Measurements from ENCODE around the gene UPB1.
A peak's percentile ranks its signal among the peaks of the same experiment; 100 is the strongest.

The UPB1 gene

GRCh38 chr22:24494528-24495364 lies at the start of gene UPB1:
Gene UPB1, plus strand, starts transcription at chr22:24495332. Its CDS starts 72 bp downstream, at chr22:24495404.
- peak; percentile 41 for ATAC-seq
- Mint-ChIP-seq H3K27me3 (peaks cover 21% of the 10 kb centered on the region), H3K9me3 (no peaks in the 10 kb centered on the region)

GRCh38 chr22:24445481-24446259 lies 49.5 kb upstream of the UPB1 start:
- Mint-ChIP-seq H3K9me3 (no peaks in the 10 kb centered on the region), H3K36me3 (peaks cover 29% of the 10 kb centered on the region), H3K4me3 (no peak overlapping the region), H3K27ac (peak overlapping the region; percentile 26), H3K4me1 (peaks cover 55% of the 10 kb centered on the region), H3K27me3 (no peaks in the 10 kb centered on the region)
- peak; percentile 78 for ATAC-seq

More at GRCh38 chr22:24494528-24495364, at the start of gene UPB1:
- H3K4me3 Mint-ChIP-seq, result no peak within 1 kb of the TSS
- H3K27ac Mint-ChIP-seq, result no peak within 1 kb of the TSS
- H3K36me3 Mint-ChIP-seq, result no peaks in the 10 kb centered on the region
- H3K4me1 Mint-ChIP-seq, result no peaks in the 10 kb centered on the region

GRCh38 chr22:24446260-24446611 lies 48.9 kb upstream of the UPB1 start:
- H3K27me3 Mint-ChIP-seq, result no peaks in the 10 kb centered on the region
- H3K36me3 Mint-ChIP-seq, result peaks cover 23% of the 10 kb centered on the region
- no peak for ATAC-seq
- no peak overlapping the region for H3K27ac Mint-ChIP-seq
- no peak overlapping the region for H3K4me3 Mint-ChIP-seq
- no peaks in the 10 kb centered on the region for H3K9me3 Mint-ChIP-seq
- H3K4me1 Mint-ChIP-seq, result peaks cover 51% of the 10 kb centered on the region

- Mint-ChIP-seq H3K4me3 (no peak overlapping the region), H3K36me3 (no peaks in the 10 kb centered on the region), H3K9me3 (no peaks in the 10 kb centered on the region), H3K27ac (peak overlapping the region; percentile 15), H3K4me1 (peaks cover 31% of the 10 kb centered on the region), H3K27me3 (no peaks in the 10 kb centered on the region)
- ATAC-seq, result no peak
Observed at GRCh38 chr22:24450610-24451009, 44.5 kb upstream of the UPB1 start.

GRCh38 chr22:24451162-24451561 lies 44.0 kb upstream of the UPB1 start:
- Mint-ChIP-seq H3K27me3 (no peaks in the 10 kb centered on the region), H3K4me1 (peaks cover 30% of the 10 kb centered on the region), H3K27ac (no peak overlapping the region), H3K9me3 (no peaks in the 10 kb centered on the region), H3K36me3 (no peaks in the 10 kb centered on the region), H3K4me3 (no peak overlapping the region)
- no peak for ATAC-seq

- Mint-ChIP-seq H3K4me3 (no peak overlapping the region), H3K4me1 (peaks cover 19% of the 10 kb centered on the region), H3K27ac (no peak overlapping the region), H3K9me3 (no peaks in the 10 kb centered on the region), H3K36me3 (no peaks in the 10 kb centered on the region), H3K27me3 (no peaks in the 10 kb centered on the region)
- no peak for ATAC-seq
Observed at GRCh38 chr22:24453853-24454252, 41.3 kb upstream of the UPB1 start.

- no peaks in the 10 kb centered on the region for H3K9me3 Mint-ChIP-seq
- ATAC-seq, result no peak
- peaks cover 8% of the 10 kb centered on the region for H3K4me1 Mint-ChIP-seq
- H3K4me3 Mint-ChIP-seq, result no peak overlapping the region
- no peaks in the 10 kb centered on the region for H3K27me3 Mint-ChIP-seq
- H3K27ac Mint-ChIP-seq, result no peak overlapping the region
- H3K36me3 Mint-ChIP-seq, result no peaks in the 10 kb centered on the region
Observed at GRCh38 chr22:24455039-24455438, 40.1 kb upstream of the UPB1 start.

GRCh38 chr22:24455751-24456426 lies 39.2 kb upstream of the UPB1 start:
- Mint-ChIP-seq H3K27me3 (no peaks in the 10 kb centered on the region), H3K4me1 (no peaks in the 10 kb centered on the region), H3K36me3 (no peaks in the 10 kb centered on the region), H3K27ac (peak overlapping the region; percentile 30), H3K9me3 (no peaks in the 10 kb centered on the region), H3K4me3 (no peak overlapping the region)
- no peak for ATAC-seq

GRCh38 chr22:24457894-24458420 lies 37.2 kb upstream of the UPB1 start:
- H3K36me3 Mint-ChIP-seq, result no peaks in the 10 kb centered on the region
- H3K4me1 Mint-ChIP-seq, result peaks cover 2% of the 10 kb centered on the region
- H3K27ac Mint-ChIP-seq, result no peak overlapping the region
- H3K9me3 Mint-ChIP-seq, result no peaks in the 10 kb centered on the region
- H3K27me3 Mint-ChIP-seq, result no peaks in the 10 kb centered on the region
- no peak for ATAC-seq
- H3K4me3 Mint-ChIP-seq, result no peak overlapping the region

- ATAC-seq, result no peak
- Mint-ChIP-seq H3K4me3 (no peak overlapping the region), H3K27ac (peak overlapping the region; percentile 12), H3K4me1 (peaks cover 9% of the 10 kb centered on the region), H3K36me3 (no peaks in the 10 kb centered on the region), H3K27me3 (no peaks in the 10 kb centered on the region), H3K9me3 (no peaks in the 10 kb centered on the region)
Observed at GRCh38 chr22:24459911-24460310, 35.2 kb upstream of the UPB1 start.

GRCh38 chr22:24460418-24461089 lies 34.6 kb upstream of the UPB1 start:
- Mint-ChIP-seq H3K4me3 (no peak overlapping the region), H3K4me1 (peaks cover 9% of the 10 kb centered on the region), H3K9me3 (no peaks in the 10 kb centered on the region), H3K27ac (no peak overlapping the region), H3K36me3 (no peaks in the 10 kb centered on the region), H3K27me3 (no peaks in the 10 kb centered on the region)
- no peak for ATAC-seq

GRCh38 chr22:24463071-24463760 lies 31.9 kb upstream of the UPB1 start:
- peak overlapping the region; percentile 74 for H3K27ac Mint-ChIP-seq
- no peaks in the 10 kb centered on the region for H3K36me3 Mint-ChIP-seq
- H3K4me1 Mint-ChIP-seq, result peaks cover 20% of the 10 kb centered on the region
- ATAC-seq, result peak; percentile 64
- no peaks in the 10 kb centered on the region for H3K9me3 Mint-ChIP-seq
- no peaks in the 10 kb centered on the region for H3K27me3 Mint-ChIP-seq
- no peak overlapping the region for H3K4me3 Mint-ChIP-seq

GRCh38 chr22:24465566-24465965 lies 29.6 kb upstream of the UPB1 start:
- Mint-ChIP-seq H3K36me3 (no peaks in the 10 kb centered on the region), H3K27ac (no peak overlapping the region), H3K4me3 (no peak overlapping the region), H3K9me3 (no peaks in the 10 kb centered on the region), H3K4me1 (peaks cover 20% of the 10 kb centered on the region), H3K27me3 (no peaks in the 10 kb centered on the region)
- ATAC-seq, result no peak

- Mint-ChIP-seq H3K9me3 (no peaks in the 10 kb centered on the region), H3K4me1 (peaks cover 20% of the 10 kb centered on the region), H3K27me3 (no peaks in the 10 kb centered on the region), H3K27ac (peak overlapping the region; percentile 8), H3K36me3 (no peaks in the 10 kb centered on the region), H3K4me3 (no peak overlapping the region)
- ATAC-seq, result no peak
Observed at GRCh38 chr22:24465975-24466374, 29.2 kb upstream of the UPB1 start.
